22Rv1 (cell line): ENCODE data around the gene SEPTIN5.

Experiments
- H3K27ac ChIP-seq: fragments of 450-650 bp; 2 replicates; pipeline ENCODE4 v1.5.1; 2017
- ZFX ChIP-seq: fragments of 450-650 bp; IDR thresholded peaks from 2 replicates; pipeline ENCODE4 v1.6.1; 2017; ENCODE audit warnings: antibody characterized with exemption, borderline replicate concordance
- TF ChIP-seq, protein P1 (sequence below): fragments of 450-650 bp; IDR thresholded peaks from 2 replicates; pipeline ENCODE4 v1.5.1; 2017; ENCODE audit warnings: mild to moderate bottlenecking

SEPTIN5 gene

DNA sequence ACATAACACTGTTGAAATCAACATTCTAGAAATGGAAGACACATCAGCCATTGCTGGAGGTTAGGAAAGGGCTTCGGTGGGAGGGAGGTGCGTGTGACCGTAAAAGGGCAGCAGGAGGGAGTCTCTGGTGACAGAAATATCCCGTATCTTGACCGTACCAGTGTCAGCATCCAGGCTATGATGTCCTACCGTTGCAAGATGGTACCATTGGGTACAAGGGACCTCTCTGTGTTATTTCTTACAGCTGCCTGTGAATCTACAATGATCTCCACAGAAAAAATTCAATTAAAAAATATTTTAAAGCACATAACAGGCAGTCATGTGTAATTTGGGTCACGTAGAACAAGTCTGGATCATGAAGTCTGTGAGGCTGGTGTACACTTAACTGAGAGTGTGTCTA is 27.4 kb upstream of the SEPTIN5 start:
- no peak overlapping the region for H3K27ac ChIP-seq
- TF ChIP-seq, protein P1, sequence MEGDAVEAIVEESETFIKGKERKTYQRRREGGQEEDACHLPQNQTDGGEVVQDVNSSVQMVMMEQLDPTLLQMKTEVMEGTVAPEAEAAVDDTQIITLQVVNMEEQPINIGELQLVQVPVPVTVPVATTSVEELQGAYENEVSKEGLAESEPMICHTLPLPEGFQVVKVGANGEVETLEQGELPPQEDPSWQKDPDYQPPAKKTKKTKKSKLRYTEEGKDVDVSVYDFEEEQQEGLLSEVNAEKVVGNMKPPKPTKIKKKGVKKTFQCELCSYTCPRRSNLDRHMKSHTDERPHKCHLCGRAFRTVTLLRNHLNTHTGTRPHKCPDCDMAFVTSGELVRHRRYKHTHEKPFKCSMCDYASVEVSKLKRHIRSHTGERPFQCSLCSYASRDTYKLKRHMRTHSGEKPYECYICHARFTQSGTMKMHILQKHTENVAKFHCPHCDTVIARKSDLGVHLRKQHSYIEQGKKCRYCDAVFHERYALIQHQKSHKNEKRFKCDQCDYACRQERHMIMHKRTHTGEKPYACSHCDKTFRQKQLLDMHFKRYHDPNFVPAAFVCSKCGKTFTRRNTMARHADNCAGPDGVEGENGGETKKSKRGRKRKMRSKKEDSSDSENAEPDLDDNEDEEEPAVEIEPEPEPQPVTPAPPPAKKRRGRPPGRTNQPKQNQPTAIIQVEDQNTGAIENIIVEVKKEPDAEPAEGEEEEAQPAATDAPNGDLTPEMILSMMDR = no peak
- TF ChIP-seq ZFX = no peak

DNA sequence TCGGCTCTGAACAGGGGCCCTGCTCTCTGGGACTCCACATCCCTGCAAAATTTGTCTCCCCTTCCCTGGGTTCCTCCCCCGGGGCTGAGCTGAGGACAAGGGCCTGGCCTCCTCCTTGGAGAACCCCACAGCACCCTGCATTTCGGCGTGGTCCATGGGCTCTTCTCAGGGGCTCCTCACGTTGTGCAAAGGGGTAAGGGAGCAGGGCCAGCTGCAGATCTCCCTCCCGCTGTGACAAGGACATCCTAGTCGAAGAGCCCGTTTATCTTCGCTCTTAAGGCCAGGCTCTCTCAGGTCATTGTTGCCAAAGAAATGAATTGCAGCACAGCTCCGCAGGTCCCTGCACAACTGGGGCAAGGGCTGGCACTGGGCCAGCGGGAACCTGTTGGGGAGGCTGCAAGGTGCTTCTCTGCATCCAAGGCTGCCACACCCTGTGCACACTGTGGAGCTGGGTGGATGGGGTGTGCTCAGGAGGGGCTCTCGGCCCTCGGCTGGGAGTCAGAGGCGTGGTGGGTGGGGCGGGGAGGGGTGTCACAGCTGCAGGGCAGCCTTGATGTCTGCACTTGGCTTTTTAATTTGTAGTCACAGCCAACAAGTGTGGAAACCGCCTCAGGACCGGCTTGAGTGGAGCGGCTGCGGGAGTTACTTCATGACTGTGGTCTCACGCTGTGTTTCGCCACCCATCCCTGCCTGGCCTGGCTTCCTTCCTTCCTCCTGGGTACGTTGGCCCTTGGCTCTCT is 26.6 kb upstream of the SEPTIN5 start:
- no peak overlapping the region for H3K27ac ChIP-seq
- TF ChIP-seq ZFX = no peak
- TF ChIP-seq, protein P1 = no peak

DNA sequence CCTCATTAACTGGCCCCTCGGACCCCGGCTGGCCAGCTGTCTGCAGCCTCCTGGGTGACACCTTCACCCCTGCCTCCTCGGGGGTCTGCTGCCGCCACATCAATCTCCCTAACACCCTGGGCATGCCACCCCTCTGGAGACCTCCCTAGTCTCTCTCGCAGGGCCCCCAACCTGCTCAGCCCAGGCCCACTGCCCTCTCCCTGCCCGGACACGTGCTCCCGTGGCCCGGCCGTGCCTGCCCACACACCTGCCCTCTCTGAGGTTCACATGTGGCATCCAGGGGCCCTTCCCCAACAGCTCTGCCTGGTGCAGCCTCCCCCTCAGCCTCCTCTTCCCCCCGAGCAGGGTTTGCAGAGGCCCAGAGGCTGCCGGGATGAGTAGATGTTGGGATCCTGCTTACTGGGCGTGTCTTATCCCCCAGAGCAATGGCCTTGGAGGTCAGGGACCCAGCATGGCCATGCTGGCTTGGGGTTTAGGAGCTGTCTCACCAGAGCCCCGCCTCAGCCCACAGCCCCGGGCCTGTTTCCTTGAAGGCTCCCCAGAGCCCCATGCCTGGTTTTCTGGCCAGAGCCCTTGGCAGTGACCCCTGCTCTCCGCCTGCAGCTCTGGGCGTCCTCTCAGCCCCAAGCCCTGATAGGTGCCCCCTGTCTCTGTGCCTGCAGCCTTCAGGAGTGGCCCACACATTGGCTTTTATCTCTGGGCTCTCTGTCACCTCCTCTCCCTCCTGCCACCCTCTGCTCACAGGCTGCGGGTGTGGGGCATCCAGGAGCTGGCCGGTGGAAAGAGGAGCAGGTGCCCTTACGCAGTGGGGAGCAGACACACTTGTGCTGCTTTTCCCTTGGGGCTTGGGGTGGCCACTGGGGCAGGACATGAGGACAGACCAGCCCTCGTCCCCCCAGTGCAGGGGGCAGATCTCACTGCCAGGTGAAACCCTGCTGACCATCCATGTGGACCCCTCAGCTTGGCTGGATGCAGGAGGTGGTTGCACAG is 25.7 kb upstream of the SEPTIN5 start:
- TF ChIP-seq, protein P1 = no peak
- TF ChIP-seq ZFX = no peak
- no peak overlapping the region for H3K27ac ChIP-seq

DNA sequence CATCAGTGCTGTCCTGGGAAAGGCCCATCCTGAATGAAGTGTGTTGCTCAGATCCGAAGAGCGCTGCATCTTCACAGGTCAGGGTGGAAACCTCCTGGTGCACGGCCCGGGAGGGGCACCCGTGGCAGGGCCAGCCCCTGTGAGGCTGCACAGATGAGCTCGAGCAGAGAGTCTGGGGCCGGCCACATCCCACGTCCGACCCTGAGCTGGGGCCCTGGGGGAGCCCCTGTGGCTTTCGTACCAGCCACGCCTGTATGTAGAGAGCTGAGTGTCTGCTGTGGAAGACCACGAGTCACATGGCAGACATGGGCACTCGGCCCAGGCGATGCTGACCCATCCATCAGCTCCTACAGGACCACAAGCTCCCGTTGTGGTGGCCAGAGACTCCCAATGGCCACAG is 24.9 kb upstream of the SEPTIN5 start:
- TF ChIP-seq, protein P1 = no peak
- TF ChIP-seq ZFX = no peak
- no peak overlapping the region for H3K27ac ChIP-seq

DNA sequence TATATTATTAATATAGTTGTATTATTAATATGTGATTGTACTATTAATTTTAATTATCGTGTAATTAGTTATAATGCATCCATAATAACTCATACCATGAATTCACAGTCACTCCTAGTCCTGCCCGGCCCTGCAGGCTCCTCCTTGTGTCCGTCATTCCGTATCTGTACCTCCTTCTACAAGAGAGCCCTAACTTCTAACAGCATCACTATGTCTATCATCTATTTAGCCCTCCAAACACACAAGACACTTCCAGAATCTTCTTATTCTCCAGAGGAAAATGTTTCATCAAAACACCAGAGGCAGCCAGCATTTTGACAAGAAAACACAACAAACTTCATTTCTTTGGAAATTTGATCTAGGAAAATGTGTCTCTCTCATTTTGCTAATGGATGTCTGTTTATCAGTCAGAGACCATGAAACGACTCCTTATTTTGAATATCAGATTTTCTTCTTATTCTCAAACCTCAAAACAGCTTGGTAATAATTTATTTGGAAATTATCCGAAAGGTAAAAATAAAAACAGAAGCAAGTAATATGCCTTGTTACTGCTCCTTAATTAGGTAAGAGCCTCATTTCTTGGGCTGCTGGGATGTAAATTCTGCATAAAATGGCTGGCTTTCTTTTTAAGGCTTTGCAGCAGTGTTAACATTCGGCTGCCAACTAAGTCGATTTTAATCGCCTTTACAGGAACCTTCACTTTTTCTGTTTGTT is 23.1 kb upstream of the SEPTIN5 start:
- TF ChIP-seq ZFX = no peak
- TF ChIP-seq, protein P1 = no peak
- H3K27ac ChIP-seq = no peak overlapping the region

DNA sequence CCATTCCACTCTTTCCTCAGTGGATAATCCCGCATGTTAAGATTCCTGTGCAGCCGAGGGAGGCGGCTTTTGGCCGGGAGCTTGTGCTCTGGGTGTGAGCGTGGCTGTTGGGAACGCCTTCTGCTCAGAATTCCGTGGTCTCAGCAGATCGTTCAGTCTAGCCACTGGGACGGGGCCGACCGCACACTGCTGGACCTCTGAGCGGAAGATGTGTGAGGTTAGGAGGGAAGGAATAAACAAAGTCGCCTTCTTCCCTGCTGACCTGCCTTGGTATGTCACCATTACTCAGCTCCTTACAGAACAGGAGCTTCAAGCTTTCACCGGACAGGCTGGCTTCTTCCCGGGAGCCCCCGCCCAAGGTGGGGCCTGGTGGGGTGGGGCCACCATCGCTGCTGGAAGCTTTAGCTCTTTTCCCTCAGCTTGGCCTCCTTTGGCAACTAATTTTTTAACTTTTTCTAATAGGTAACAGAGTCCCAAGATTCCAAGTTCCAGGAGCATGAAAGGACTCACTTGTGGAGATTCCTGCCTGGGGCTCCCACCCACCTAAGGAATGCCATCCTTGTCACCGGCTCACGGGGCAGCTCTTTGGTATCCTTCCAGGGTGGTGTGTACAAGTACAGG is 22.5 kb upstream of the SEPTIN5 start:
- H3K27ac ChIP-seq = no peak overlapping the region
- no peak for TF ChIP-seq ZFX
- TF ChIP-seq, protein P1 = no peak
